Stimulated activated memory B cell treated with anti-CD40 and anti-IgM and Interleukin-4, amounts not matched to agents 10 μg/mL and 1 μg/mL and 100 μg/mL, for 72 hours (primary cell): ENCODE measurements around the gene GREB1.
"Not testable (repeated sequence)": the region's sequence is repeated elsewhere in the genome, so short reads cannot be mapped to it uniquely, and the experiment has no call there.

Source experiments
- ATAC-seq: fragments of 150-1000 bp; cut with Tn5 transposase; 2 replicates; pipeline ENCODE4 v1.10.0; 2021
- H3K27ac Mint-ChIP-seq: one replicate; pipeline ENCODE4 v1.8.0; 2022; ENCODE audit warnings: mild to moderate bottlenecking, mixed read lengths
- H3K27me3 Mint-ChIP-seq: one replicate; pipeline ENCODE4 v1.8.0; 2022; ENCODE audit warnings: mixed read lengths
- H3K36me3 Mint-ChIP-seq: one replicate; pipeline ENCODE4 v1.8.0; 2022; ENCODE audit warnings: mixed read lengths
- H3K4me1 Mint-ChIP-seq: one replicate; pipeline ENCODE4 v1.8.0; 2022; ENCODE audit warnings: mixed read lengths
- H3K4me3 Mint-ChIP-seq: one replicate; pipeline ENCODE4 v1.8.0; 2022; ENCODE audit warnings: mild to moderate bottlenecking, moderate library complexity, mixed read lengths
- H3K9me3 Mint-ChIP-seq: one replicate; pipeline ENCODE4 v1.8.0; 2022; ENCODE audit warnings: mixed read lengths

Gene GREB1

GRCh38 chr2:11656671-11657101 lies 122.8 kb downstream of the GREB1 start:
- H3K9me3 Mint-ChIP-seq = no peaks in the 10 kb centered on the region
- no peak for ATAC-seq
- no peaks in the 10 kb centered on the region for H3K4me1 Mint-ChIP-seq
- H3K27ac Mint-ChIP-seq = no peak overlapping the region
- no peaks in the 10 kb centered on the region for H3K36me3 Mint-ChIP-seq
- peaks cover 40% of the 10 kb centered on the region for H3K27me3 Mint-ChIP-seq
- no peak overlapping the region for H3K4me3 Mint-ChIP-seq

- Mint-ChIP-seq H3K36me3 (peaks cover 3% of the 10 kb centered on the region), H3K4me3 (no peak overlapping the region), H3K4me1 (no peaks in the 10 kb centered on the region), H3K9me3 (peaks cover 3% of the 10 kb centered on the region), H3K27ac (no peak overlapping the region), H3K27me3 (peaks cover 46% of the 10 kb centered on the region)
- ATAC-seq = no peak
Observed at GRCh38 chr2:11657195-11657594, 123.3 kb downstream of the GREB1 start.

GRCh38 chr2:11657646-11658045 lies 123.8 kb downstream of the GREB1 start:
- H3K4me1 Mint-ChIP-seq = no peaks in the 10 kb centered on the region
- H3K36me3 Mint-ChIP-seq = peaks cover 5% of the 10 kb centered on the region
- H3K9me3 Mint-ChIP-seq = peaks cover 5% of the 10 kb centered on the region
- no peak overlapping the region for H3K27ac Mint-ChIP-seq
- no peak for ATAC-seq
- H3K27me3 Mint-ChIP-seq = peaks cover 50% of the 10 kb centered on the region
- no peak overlapping the region for H3K4me3 Mint-ChIP-seq

- Mint-ChIP-seq H3K27me3 (peaks cover 51% of the 10 kb centered on the region), H3K27ac (no peak overlapping the region), H3K9me3 (peaks cover 5% of the 10 kb centered on the region), H3K4me1 (no peaks in the 10 kb centered on the region), H3K36me3 (peaks cover 5% of the 10 kb centered on the region), H3K4me3 (no peak overlapping the region)
- no peak for ATAC-seq
Observed at GRCh38 chr2:11658208-11659114, 124.6 kb downstream of the GREB1 start.

GRCh38 chr2:11659115-11659475 lies 125.2 kb downstream of the GREB1 start:
- peaks cover 51% of the 10 kb centered on the region for H3K27me3 Mint-ChIP-seq
- H3K9me3 Mint-ChIP-seq = peaks cover 5% of the 10 kb centered on the region

GRCh38 chr2:11659851-11660250 lies 126.0 kb downstream of the GREB1 start:
- Mint-ChIP-seq H3K4me1 (no peaks in the 10 kb centered on the region), H3K27ac (no peak overlapping the region)
- ATAC-seq = no peak

More at GRCh38 chr2:11659115-11659475, 125.2 kb downstream of the GREB1 start:
- Mint-ChIP-seq H3K27ac (no peak overlapping the region), H3K4me1 (no peaks in the 10 kb centered on the region), H3K4me3 (no peak overlapping the region), H3K36me3 (peaks cover 5% of the 10 kb centered on the region)
- no peak for ATAC-seq

GRCh38 chr2:11660396-11660795 lies 126.6 kb downstream of the GREB1 start:
- H3K4me1 Mint-ChIP-seq, H3K4me3 Mint-ChIP-seq, ATAC-seq, H3K36me3 Mint-ChIP-seq, H3K9me3 Mint-ChIP-seq, H3K27ac Mint-ChIP-seq: not testable (repeated sequence)
- H3K27me3 Mint-ChIP-seq = peaks cover 51% of the 10 kb centered on the region

More at GRCh38 chr2:11659851-11660250, 126.0 kb downstream of the GREB1 start:
- Mint-ChIP-seq H3K27me3 (peaks cover 51% of the 10 kb centered on the region), H3K36me3 (peaks cover 5% of the 10 kb centered on the region), H3K4me3 (no peak overlapping the region), H3K9me3 (peaks cover 5% of the 10 kb centered on the region)

GRCh38 chr2:11661891-11662435 lies 128.1 kb downstream of the GREB1 start:
- no peak overlapping the region for H3K27ac Mint-ChIP-seq
- peaks cover 5% of the 10 kb centered on the region for H3K36me3 Mint-ChIP-seq
- no peaks in the 10 kb centered on the region for H3K4me1 Mint-ChIP-seq
- no peak for ATAC-seq
- H3K27me3 Mint-ChIP-seq = peaks cover 51% of the 10 kb centered on the region
- H3K4me3 Mint-ChIP-seq = no peak overlapping the region
- H3K9me3 Mint-ChIP-seq = peaks cover 5% of the 10 kb centered on the region

GRCh38 chr2:11662882-11663281 lies 129.0 kb downstream of the GREB1 start:
- Mint-ChIP-seq H3K27me3 (peaks cover 50% of the 10 kb centered on the region), H3K36me3 (peaks cover 5% of the 10 kb centered on the region), H3K9me3 (peaks cover 5% of the 10 kb centered on the region), H3K4me3 (no peak overlapping the region), H3K4me1 (no peaks in the 10 kb centered on the region), H3K27ac (no peak overlapping the region)
- ATAC-seq = no peak

- H3K4me3 Mint-ChIP-seq = no peak overlapping the region
- H3K36me3 Mint-ChIP-seq = peaks cover 5% of the 10 kb centered on the region
- no peaks in the 10 kb centered on the region for H3K4me1 Mint-ChIP-seq
- no peak overlapping the region for H3K27ac Mint-ChIP-seq
- H3K27me3 Mint-ChIP-seq = peaks cover 50% of the 10 kb centered on the region
- ATAC-seq = no peak
- H3K9me3 Mint-ChIP-seq = peaks cover 5% of the 10 kb centered on the region
Observed at GRCh38 chr2:11663427-11663826, 129.6 kb downstream of the GREB1 start.

GRCh38 chr2:11665028-11665427 lies 131.2 kb downstream of the GREB1 start:
- H3K27ac Mint-ChIP-seq = no peak overlapping the region
- peaks cover 5% of the 10 kb centered on the region for H3K36me3 Mint-ChIP-seq
- no peak overlapping the region for H3K4me3 Mint-ChIP-seq
- H3K27me3 Mint-ChIP-seq = peaks cover 45% of the 10 kb centered on the region
- H3K9me3 Mint-ChIP-seq = peaks cover 5% of the 10 kb centered on the region
- H3K4me1 Mint-ChIP-seq = no peaks in the 10 kb centered on the region
- no peak for ATAC-seq

- Mint-ChIP-seq H3K27ac (no peak overlapping the region), H3K27me3 (peaks cover 45% of the 10 kb centered on the region), H3K4me1 (no peaks in the 10 kb centered on the region), H3K36me3 (peaks cover 5% of the 10 kb centered on the region), H3K4me3 (no peak overlapping the region), H3K9me3 (peaks cover 5% of the 10 kb centered on the region)
- no peak for ATAC-seq
Observed at GRCh38 chr2:11665510-11666362, 131.9 kb downstream of the GREB1 start.

GRCh38 chr2:11667194-11667593 lies 133.3 kb downstream of the GREB1 start:
- H3K4me3 Mint-ChIP-seq = no peak overlapping the region
- no peak overlapping the region for H3K27ac Mint-ChIP-seq
- peaks cover 31% of the 10 kb centered on the region for H3K27me3 Mint-ChIP-seq
- H3K4me1 Mint-ChIP-seq = peaks cover under 1% of the 10 kb centered on the region
- peaks cover 1% of the 10 kb centered on the region for H3K9me3 Mint-ChIP-seq
- H3K36me3 Mint-ChIP-seq = peaks cover 1% of the 10 kb centered on the region
- ATAC-seq = no peak

- no peak for ATAC-seq
- H3K9me3 Mint-ChIP-seq = no peaks in the 10 kb centered on the region
- peaks cover 6% of the 10 kb centered on the region for H3K4me1 Mint-ChIP-seq
- H3K27ac Mint-ChIP-seq = no peak overlapping the region
- H3K4me3 Mint-ChIP-seq = no peak overlapping the region
- peaks cover 25% of the 10 kb centered on the region for H3K27me3 Mint-ChIP-seq
- H3K36me3 Mint-ChIP-seq = no peaks in the 10 kb centered on the region
Observed at GRCh38 chr2:11667866-11668637, 134.2 kb downstream of the GREB1 start.
